ENCODE results near the gene MSH3. TPM values are rescaled to one million over a fixed set of nuclear protein-coding genes. Genes with fewer than 3 reads are reported as not detected.

Gene MSH3
- total and polyA plus RNA-seq, 5 donors from 2014 or later = 11.2 to 17.3 (median 13.3) TPM

DNA sequence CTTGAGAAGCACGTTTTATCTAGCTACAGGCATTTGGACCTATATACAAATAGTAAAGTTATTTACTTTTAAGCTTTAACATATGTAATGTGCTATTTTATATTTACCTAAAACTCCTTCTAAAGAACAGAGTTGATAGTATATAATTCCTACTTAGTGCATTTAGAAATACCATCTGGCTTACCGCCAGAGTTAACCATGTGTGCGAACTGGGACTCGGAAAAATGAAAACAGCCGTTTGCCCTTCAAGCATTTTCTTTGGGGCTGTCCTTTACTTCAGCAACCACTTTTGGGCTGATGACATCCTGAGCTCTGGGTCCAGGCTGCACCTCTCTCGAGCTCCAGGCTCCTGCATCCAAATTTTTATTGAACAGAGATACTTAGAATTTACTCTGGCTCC, 22.3 kb downstream of the MSH3 start:
- H3K4me1 Mint-ChIP-seq = peaks cover 0 to 5% (median 2%) of the 10 kb centered on the region in 4 donors
- Histone ChIP-seq H3K9me3 (ENCODE audit: control insufficient read depth in 2 of 2, low read length in 2 of 2) (no peaks in the 10 kb centered on the region), H3K27ac (ENCODE audit: insufficient read depth, low read length, poor library complexity, severe bottlenecking) (no peak overlapping the region), H3K4me1 (ENCODE audit: control insufficient read depth, insufficient read depth, low read length, poor library complexity, severe bottlenecking) (no peaks in the 10 kb centered on the region), H3K36me3 (ENCODE audit: control insufficient read depth, insufficient read depth, low read length) (peaks cover 45% of the 10 kb centered on the region), H3K4me3 (ENCODE audit: low read depth, low read length) (no peak overlapping the region), H3K27me3 (ENCODE audit: control insufficient read depth, insufficient read depth, low read length) (no peaks in the 10 kb centered on the region)
- H3K27me3 Mint-ChIP-seq = no peaks in the 10 kb centered on the region
- H3K4me3 Mint-ChIP-seq = no peak overlapping the region
- ATAC-seq (ENCODE audit: low read depth in 2 of 2) (no peak), DNase-seq (no peak)
- H3K27ac Mint-ChIP-seq = no peak overlapping the region
- H3K36me3 Mint-ChIP-seq = peaks cover 51% of the 10 kb centered on the region
- H3K9me3 Mint-ChIP-seq = no peaks in the 10 kb centered on the region

DNA sequence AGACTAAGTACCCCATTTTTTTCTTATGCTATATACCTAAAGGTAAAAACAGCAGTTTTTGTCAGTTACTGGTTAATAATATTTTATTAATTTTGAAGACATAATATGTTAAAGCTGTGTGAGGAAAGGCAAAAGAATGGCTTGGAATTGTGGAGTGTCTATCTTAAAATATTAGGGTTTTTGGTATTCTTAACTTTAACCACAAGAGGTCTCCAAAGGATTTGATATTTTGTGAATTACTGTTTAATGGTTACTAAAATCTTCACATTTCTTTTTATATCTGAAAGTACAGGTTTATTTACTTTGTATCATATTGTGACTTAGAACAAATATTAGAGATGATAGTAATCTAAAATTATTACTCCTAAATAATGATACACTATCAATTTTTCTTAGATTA, 32.3 kb downstream of the MSH3 start:
- Mint-ChIP-seq H3K4me3 (no peak overlapping the region), H3K9me3 (no peaks in the 10 kb centered on the region), H3K27me3 (no peaks in the 10 kb centered on the region), H3K27ac (no peak overlapping the region), H3K36me3 (peaks cover 31% of the 10 kb centered on the region), H3K4me1 (peaks cover 16 to 46% (median 22%) of the 10 kb centered on the region in 4 donors)
- Histone ChIP-seq H3K27ac (ENCODE audit: insufficient read depth, low read length, poor library complexity, severe bottlenecking) (no peak overlapping the region), H3K4me1 (ENCODE audit: control insufficient read depth, insufficient read depth, low read length, poor library complexity, severe bottlenecking) (peaks cover 7% of the 10 kb centered on the region), H3K27me3 (ENCODE audit: control insufficient read depth, insufficient read depth, low read length) (no peaks in the 10 kb centered on the region), H3K4me3 (ENCODE audit: low read depth, low read length) (no peak overlapping the region), H3K9me3 (ENCODE audit: control insufficient read depth in 2 of 2, low read length in 2 of 2) (no peaks in the 10 kb centered on the region), H3K36me3 (ENCODE audit: control insufficient read depth, insufficient read depth, low read length) (peaks cover 5% of the 10 kb centered on the region)
- peak in 2 of 3 donors; percentile 23 to 50 for DNase-seq
- no peak for ATAC-seq (ENCODE audit: low read depth in 2 of 2)

- Mint-ChIP-seq H3K27me3 (no peaks in the 10 kb centered on the region), H3K4me3 (no peak overlapping the region), H3K36me3 (peaks cover 20% of the 10 kb centered on the region), H3K27ac (peak overlapping the region in 1 of 3 donors; percentile 45), H3K4me1 (peaks cover 12 to 38% (median 19%) of the 10 kb centered on the region in 4 donors), H3K9me3 (no peaks in the 10 kb centered on the region)
- no peak for DNase-seq
- ATAC-seq (ENCODE audit: low read depth in 2 of 2) = no peak
- Histone ChIP-seq H3K27me3 (ENCODE audit: control insufficient read depth, insufficient read depth, low read length) (no peaks in the 10 kb centered on the region), H3K36me3 (ENCODE audit: control insufficient read depth, insufficient read depth, low read length) (peaks cover 2% of the 10 kb centered on the region), H3K27ac (ENCODE audit: insufficient read depth, low read length, poor library complexity, severe bottlenecking) (no peak overlapping the region), H3K4me1 (ENCODE audit: control insufficient read depth, insufficient read depth, low read length, poor library complexity, severe bottlenecking) (peaks cover 7% of the 10 kb centered on the region), H3K9me3 (ENCODE audit: control insufficient read depth in 2 of 2, low read length in 2 of 2) (no peaks in the 10 kb centered on the region), H3K4me3 (ENCODE audit: low read depth, low read length) (peak overlapping the region; percentile 15)
These were observed 34.4 kb downstream of the MSH3 start for GRCh38 chr5:80688648-80689420.

GRCh38 chr5:80689627-80690026, 35.2 kb downstream of the MSH3 start:
- no peak overlapping the region for H3K27ac Mint-ChIP-seq
- Histone ChIP-seq H3K27ac (ENCODE audit: insufficient read depth, low read length, poor library complexity, severe bottlenecking) (no peak overlapping the region), H3K36me3 (ENCODE audit: control insufficient read depth, insufficient read depth, low read length) (peaks cover 2% of the 10 kb centered on the region), H3K27me3 (ENCODE audit: control insufficient read depth, insufficient read depth, low read length) (no peaks in the 10 kb centered on the region), H3K9me3 (ENCODE audit: control insufficient read depth in 2 of 2, low read length in 2 of 2) (no peaks in the 10 kb centered on the region), H3K4me3 (ENCODE audit: low read depth, low read length) (no peak overlapping the region), H3K4me1 (ENCODE audit: control insufficient read depth, insufficient read depth, low read length, poor library complexity, severe bottlenecking) (peaks cover 7% of the 10 kb centered on the region)
- H3K9me3 Mint-ChIP-seq = no peaks in the 10 kb centered on the region
- peaks cover 10 to 30% (median 20%) of the 10 kb centered on the region in 4 donors for H3K4me1 Mint-ChIP-seq
- H3K4me3 Mint-ChIP-seq = no peak overlapping the region
- H3K36me3 Mint-ChIP-seq = peaks cover 21% of the 10 kb centered on the region
- no peaks in the 10 kb centered on the region for H3K27me3 Mint-ChIP-seq
- no peak for DNase-seq
- ATAC-seq (ENCODE audit: low read depth in 2 of 2) = no peak

- no peak overlapping the region for H3K4me3 Mint-ChIP-seq
- peaks cover 2 to 7% (median 5%) of the 10 kb centered on the region in 4 donors for H3K4me1 Mint-ChIP-seq
- ATAC-seq (ENCODE audit: low read depth in 2 of 2) = no peak
- no peak overlapping the region for H3K4me3 ChIP-seq (ENCODE audit: low read depth, low read length)
- H3K27ac ChIP-seq (ENCODE audit: insufficient read depth, low read length, poor library complexity, severe bottlenecking) = no peak overlapping the region
- no peak for DNase-seq
- no peaks in the 10 kb centered on the region for H3K27me3 ChIP-seq (ENCODE audit: control insufficient read depth, insufficient read depth, low read length)
- H3K36me3 ChIP-seq (ENCODE audit: control insufficient read depth, insufficient read depth, low read length) = no peaks in the 10 kb centered on the region
- H3K4me1 ChIP-seq (ENCODE audit: control insufficient read depth, insufficient read depth, low read length, poor library complexity, severe bottlenecking) = no peaks in the 10 kb centered on the region
- no peaks in the 10 kb centered on the region for H3K27me3 Mint-ChIP-seq
- H3K9me3 Mint-ChIP-seq = peaks cover 0 to 2% (median 0%) of the 10 kb centered on the region in 7 donors
- H3K36me3 Mint-ChIP-seq = peaks cover 16% of the 10 kb centered on the region
- H3K27ac Mint-ChIP-seq = no peak overlapping the region
- no peaks in the 10 kb centered on the region for H3K9me3 ChIP-seq (ENCODE audit: control insufficient read depth in 2 of 2, low read length in 2 of 2)
These were observed 41.2 kb downstream of the MSH3 start for GRCh38 chr5:80695666-80696065.

GRCh38 chr5:80696450-80696849, 42.0 kb downstream of the MSH3 start:
- Histone ChIP-seq H3K4me1 (ENCODE audit: control insufficient read depth, insufficient read depth, low read length, poor library complexity, severe bottlenecking) (no peaks in the 10 kb centered on the region), H3K4me3 (ENCODE audit: low read depth, low read length) (no peak overlapping the region), H3K9me3 (ENCODE audit: control insufficient read depth in 2 of 2, low read length in 2 of 2) (no peaks in the 10 kb centered on the region), H3K27me3 (ENCODE audit: control insufficient read depth, insufficient read depth, low read length) (no peaks in the 10 kb centered on the region), H3K27ac (ENCODE audit: insufficient read depth, low read length, poor library complexity, severe bottlenecking) (no peak overlapping the region), H3K36me3 (ENCODE audit: control insufficient read depth, insufficient read depth, low read length) (no peaks in the 10 kb centered on the region)
- Mint-ChIP-seq H3K27ac (peak overlapping the region in 1 of 3 donors; percentile 15), H3K27me3 (no peaks in the 10 kb centered on the region), H3K36me3 (peaks cover 17% of the 10 kb centered on the region), H3K9me3 (peaks cover 0 to 2% (median 0%) of the 10 kb centered on the region in 7 donors), H3K4me3 (no peak overlapping the region), H3K4me1 (peaks cover 2 to 7% (median 4%) of the 10 kb centered on the region in 4 donors)
- no peak for ATAC-seq (ENCODE audit: low read depth in 2 of 2)
- DNase-seq = no peak

DNA sequence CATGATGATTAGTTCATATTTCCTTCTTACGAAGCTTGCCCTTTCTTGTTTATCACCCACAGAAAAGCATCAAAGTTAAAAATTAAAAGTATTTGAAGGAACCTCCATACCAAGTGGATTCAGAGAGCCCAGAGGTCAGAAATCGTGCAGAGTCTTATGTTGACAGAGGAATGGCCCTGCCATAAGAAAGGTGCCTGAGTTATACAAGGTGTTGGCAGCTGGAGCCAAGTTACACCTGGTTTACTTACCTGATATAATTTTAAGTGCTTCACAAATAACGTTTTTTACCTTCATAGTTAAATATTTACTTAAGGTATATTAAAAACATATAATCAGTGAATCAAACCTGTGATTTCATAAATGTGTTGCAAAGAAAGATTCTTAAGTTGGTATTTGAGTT, 42.6 kb downstream of the MSH3 start:
- Mint-ChIP-seq H3K4me3 (no peak overlapping the region), H3K4me1 (peaks cover 2 to 7% (median 4%) of the 10 kb centered on the region in 4 donors), H3K27ac (no peak overlapping the region), H3K36me3 (peaks cover 22% of the 10 kb centered on the region), H3K27me3 (no peaks in the 10 kb centered on the region), H3K9me3 (peaks cover 0 to 2% (median 0%) of the 10 kb centered on the region in 7 donors)
- no peaks in the 10 kb centered on the region for H3K4me1 ChIP-seq (ENCODE audit: control insufficient read depth, insufficient read depth, low read length, poor library complexity, severe bottlenecking)
- no peaks in the 10 kb centered on the region for H3K9me3 ChIP-seq (ENCODE audit: control insufficient read depth in 2 of 2, low read length in 2 of 2)
- H3K4me3 ChIP-seq (ENCODE audit: low read depth, low read length) = no peak overlapping the region
- H3K27me3 ChIP-seq (ENCODE audit: control insufficient read depth, insufficient read depth, low read length) = no peaks in the 10 kb centered on the region
- ATAC-seq (ENCODE audit: low read depth in 2 of 2) (no peak), DNase-seq (no peak)
- H3K27ac ChIP-seq (ENCODE audit: insufficient read depth, low read length, poor library complexity, severe bottlenecking) = no peak overlapping the region
- H3K36me3 ChIP-seq (ENCODE audit: control insufficient read depth, insufficient read depth, low read length) = peaks cover 2% of the 10 kb centered on the region

DNA sequence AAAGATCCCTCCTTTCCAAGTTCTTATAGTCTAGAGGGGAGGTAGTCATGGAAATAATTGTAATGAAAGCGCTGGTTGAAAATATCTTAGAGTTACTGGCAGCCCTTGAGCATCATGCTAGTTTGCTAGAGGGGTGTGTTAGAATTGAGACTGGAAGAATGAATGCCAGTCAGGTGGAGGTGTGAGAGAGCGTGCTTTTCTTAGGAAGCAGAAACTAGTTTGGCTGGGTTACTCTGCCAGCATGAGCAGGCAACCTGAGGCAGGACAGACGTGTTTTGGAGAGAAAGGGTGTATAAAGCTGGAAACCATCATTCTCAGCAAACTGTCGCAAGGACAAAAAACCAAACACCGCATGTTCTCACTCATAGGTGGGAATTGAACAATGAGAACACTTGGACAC, 43.9 kb downstream of the MSH3 start:
- Histone ChIP-seq H3K9me3 (ENCODE audit: control insufficient read depth in 2 of 2, low read length in 2 of 2) (no peaks in the 10 kb centered on the region), H3K4me3 (ENCODE audit: low read depth, low read length) (no peak overlapping the region), H3K27ac (ENCODE audit: insufficient read depth, low read length, poor library complexity, severe bottlenecking) (no peak overlapping the region), H3K4me1 (ENCODE audit: control insufficient read depth, insufficient read depth, low read length, poor library complexity, severe bottlenecking) (no peaks in the 10 kb centered on the region), H3K27me3 (ENCODE audit: control insufficient read depth, insufficient read depth, low read length) (no peaks in the 10 kb centered on the region), H3K36me3 (ENCODE audit: control insufficient read depth, insufficient read depth, low read length) (peaks cover 2% of the 10 kb centered on the region)
- H3K9me3 Mint-ChIP-seq = peaks cover 0 to 2% (median 0%) of the 10 kb centered on the region in 7 donors
- no peak for ATAC-seq (ENCODE audit: low read depth in 2 of 2)
- no peak overlapping the region for H3K4me3 Mint-ChIP-seq
- H3K4me1 Mint-ChIP-seq = peaks cover 4 to 11% (median 6%) of the 10 kb centered on the region in 4 donors
- peaks cover 25% of the 10 kb centered on the region for H3K36me3 Mint-ChIP-seq
- no peaks in the 10 kb centered on the region for H3K27me3 Mint-ChIP-seq
- H3K27ac Mint-ChIP-seq = peak overlapping the region in 1 of 3 donors; percentile 7
- no peak for DNase-seq
